HG03520 (cell line): ENCODE data around the gene BCL2L13.
"Not testable (repeated sequence)": the region's sequence is repeated elsewhere in the genome, so short reads cannot be mapped to it uniquely, and the experiment has no call there.

Experiments used
- ATAC-seq: cut with Tn5 transposase; IDR thresholded peaks from one replicate; pipeline ENCODE4 v1.9.1; 2021; ENCODE audit warnings: mild to moderate bottlenecking, moderate library complexity; ENCODE audit not compliant: unreplicated experiment

Gene BCL2L13

GRCh38 chr22:17634696-17635095 is 3.9 kb upstream of the BCL2L13 start:
- no peak for ATAC-seq

GRCh38 chr22:17636850-17637249 is 1.7 kb upstream of the BCL2L13 start:
- ATAC-seq, result not testable (repeated sequence)

GRCh38 chr22:17637490-17638181 is 921 bp upstream of the BCL2L13 start:
- ATAC-seq, result no peak

- ATAC-seq, result peak; percentile 1
Measured at GRCh38 chr22:17638182-17638431, 450 bp upstream of the BCL2L13 start.

- ATAC-seq, result no peak
Measured at GRCh38 chr22:17639247-17639741, 737 bp downstream of the BCL2L13 start.

- no peak for ATAC-seq
Measured at GRCh38 chr22:17641269-17641668, 2.7 kb downstream of the BCL2L13 start.

- not testable (repeated sequence) for ATAC-seq
Measured at GRCh38 chr22:17642357-17642756, 3.8 kb downstream of the BCL2L13 start.

- no peak for ATAC-seq
Measured at GRCh38 chr22:17647452-17647851, 8.9 kb downstream of the BCL2L13 start.

- no peak for ATAC-seq
Measured at GRCh38 chr22:17647991-17648390, 9.4 kb downstream of the BCL2L13 start.

GRCh38 chr22:17648569-17648968 is 10.0 kb downstream of the BCL2L13 start:
- no peak for ATAC-seq

- no peak for ATAC-seq
Measured at GRCh38 chr22:17655289-17655688, 16.7 kb downstream of the BCL2L13 start.

GRCh38 chr22:17656870-17657395 is 18.4 kb downstream of the BCL2L13 start:
- no peak for ATAC-seq

GRCh38 chr22:17664414-17665055 is 26.0 kb downstream of the BCL2L13 start:
- ATAC-seq, result no peak

- no peak for ATAC-seq
Measured at GRCh38 chr22:17665248-17665647, 26.7 kb downstream of the BCL2L13 start.

- no peak for ATAC-seq
Measured at GRCh38 chr22:17665854-17666253, 27.3 kb downstream of the BCL2L13 start.

- ATAC-seq, result not testable (repeated sequence)
Measured at GRCh38 chr22:17671521-17672092, 33.0 kb downstream of the BCL2L13 start.

GRCh38 chr22:17672417-17672991 is 33.9 kb downstream of the BCL2L13 start:
- no peak for ATAC-seq

GRCh38 chr22:17674152-17674551 is 35.6 kb downstream of the BCL2L13 start:
- ATAC-seq, result no peak

- no peak for ATAC-seq
Measured at GRCh38 chr22:17675584-17675983, 37.0 kb downstream of the BCL2L13 start.

GRCh38 chr22:17678817-17679385 is 40.3 kb downstream of the BCL2L13 start:
- ATAC-seq, result no peak

GRCh38 chr22:17684245-17684644 is 45.7 kb downstream of the BCL2L13 start:
- ATAC-seq, result no peak
